Smooth muscle cell of the brain vasculature (primary cell): ENCODE data around the gene CDC23.
A peak's percentile ranks its signal among the peaks of the same experiment; 100 is the strongest.
"Not testable (repeated sequence)": the region's sequence is repeated elsewhere in the genome, so short reads cannot be mapped to it uniquely, and the experiment has no call there.

Experiments
- DNase-seq: peaks from one replicate; pipeline ENCODE4 v3.0.0-alpha.2; 2012; ENCODE audit warnings: low read depth, low spot score

Gene CDC23, protein sequence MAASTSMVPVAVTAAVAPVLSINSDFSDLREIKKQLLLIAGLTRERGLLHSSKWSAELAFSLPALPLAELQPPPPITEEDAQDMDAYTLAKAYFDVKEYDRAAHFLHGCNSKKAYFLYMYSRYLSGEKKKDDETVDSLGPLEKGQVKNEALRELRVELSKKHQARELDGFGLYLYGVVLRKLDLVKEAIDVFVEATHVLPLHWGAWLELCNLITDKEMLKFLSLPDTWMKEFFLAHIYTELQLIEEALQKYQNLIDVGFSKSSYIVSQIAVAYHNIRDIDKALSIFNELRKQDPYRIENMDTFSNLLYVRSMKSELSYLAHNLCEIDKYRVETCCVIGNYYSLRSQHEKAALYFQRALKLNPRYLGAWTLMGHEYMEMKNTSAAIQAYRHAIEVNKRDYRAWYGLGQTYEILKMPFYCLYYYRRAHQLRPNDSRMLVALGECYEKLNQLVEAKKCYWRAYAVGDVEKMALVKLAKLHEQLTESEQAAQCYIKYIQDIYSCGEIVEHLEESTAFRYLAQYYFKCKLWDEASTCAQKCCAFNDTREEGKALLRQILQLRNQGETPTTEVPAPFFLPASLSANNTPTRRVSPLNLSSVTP

DNA sequence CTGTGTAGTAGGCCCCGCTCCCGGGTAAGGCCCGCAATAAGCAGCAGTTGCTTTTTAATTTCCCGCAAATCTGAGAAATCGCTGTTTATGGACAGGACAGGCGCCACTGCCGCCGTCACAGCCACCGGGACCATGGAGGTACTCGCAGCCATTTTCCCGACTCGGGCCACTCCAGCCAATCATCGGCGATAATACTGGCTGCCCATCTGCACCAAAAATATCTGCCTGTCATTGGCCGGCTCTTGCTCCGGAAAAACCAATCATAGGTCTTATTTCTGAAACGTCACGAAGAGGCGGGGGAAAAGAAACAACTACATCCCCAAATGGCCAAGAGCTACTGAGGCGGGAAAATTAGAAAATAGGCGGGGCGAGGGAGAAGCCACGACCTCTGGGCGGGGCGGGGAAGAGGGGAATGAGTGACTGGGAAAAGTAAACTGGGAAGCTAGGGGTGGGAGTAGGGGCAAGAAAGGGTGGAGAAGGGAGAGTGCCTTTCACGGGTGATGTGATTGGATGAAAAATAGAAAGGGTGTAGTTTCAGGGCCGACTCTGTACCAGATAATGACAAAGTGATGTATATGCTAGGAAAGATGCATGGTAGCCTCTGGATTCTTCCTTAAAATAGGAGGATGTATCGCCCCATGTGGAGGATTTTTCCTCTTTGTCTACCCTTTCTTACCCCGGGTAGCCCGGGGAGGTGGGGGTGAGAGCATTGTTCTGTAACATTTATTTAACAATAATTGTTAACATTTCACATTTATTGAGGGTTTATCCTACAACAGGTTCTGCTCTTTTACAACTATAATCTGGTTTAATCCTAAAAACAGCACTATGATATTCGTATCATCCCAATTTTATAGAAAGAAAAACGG, at the start of gene CDC23:
TSS of gene CDC23 (minus strand) at position 163 of the 869 bp plus-strand sequence. CDS start at position 152, 11 bp downstream.
- peak; percentile 96 for DNase-seq

DNA sequence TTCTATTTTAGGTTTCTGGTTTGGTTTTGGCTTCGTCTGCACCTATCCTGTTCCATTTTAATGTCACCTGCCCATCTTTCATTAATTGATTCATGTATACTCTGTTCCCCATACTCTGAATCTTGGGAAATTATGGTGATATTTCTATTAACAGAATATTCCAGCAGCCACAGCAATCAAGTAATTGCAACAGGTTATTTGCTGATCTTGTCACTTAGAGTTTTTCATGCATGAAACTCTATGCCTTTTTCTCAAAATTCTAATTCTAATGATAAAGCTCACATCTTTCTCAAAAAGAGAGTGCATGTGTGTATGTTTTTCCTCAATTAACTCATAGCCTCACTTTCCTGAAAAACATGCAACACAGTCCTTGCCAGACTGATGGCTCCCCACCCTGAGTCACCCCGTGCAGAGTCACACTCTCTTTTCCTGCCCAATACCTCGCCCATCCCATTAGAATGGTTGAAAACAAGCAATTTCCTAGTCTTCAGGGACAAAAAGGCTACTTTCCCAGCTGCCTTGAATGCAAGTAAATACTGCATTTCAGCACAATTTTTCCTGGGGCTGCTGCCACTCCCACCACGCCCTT, 45.7 kb upstream of the CDC23 start:
- DNase-seq = no peak

DNA sequence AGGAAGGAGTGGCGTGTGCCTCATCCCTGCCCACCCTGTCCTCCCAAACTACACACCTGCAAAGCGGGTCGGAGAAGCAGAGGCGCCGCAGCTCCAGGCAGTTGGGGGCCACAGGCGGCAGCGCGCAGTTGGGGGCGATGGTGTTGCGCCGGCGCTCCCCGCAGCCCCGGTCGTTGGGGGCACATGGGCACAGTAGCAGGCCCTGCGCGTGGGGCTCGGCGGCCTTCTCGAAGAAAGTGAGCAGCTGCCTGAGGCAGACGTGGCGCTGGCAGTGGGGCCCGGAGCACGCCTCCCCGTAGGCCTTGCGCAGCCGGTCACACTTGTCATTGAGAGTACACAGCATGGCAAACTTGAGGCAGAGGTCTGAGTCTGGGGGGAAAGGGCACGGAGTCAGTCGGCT, 44.5 kb upstream of the CDC23 start:
- no peak for DNase-seq

DNA sequence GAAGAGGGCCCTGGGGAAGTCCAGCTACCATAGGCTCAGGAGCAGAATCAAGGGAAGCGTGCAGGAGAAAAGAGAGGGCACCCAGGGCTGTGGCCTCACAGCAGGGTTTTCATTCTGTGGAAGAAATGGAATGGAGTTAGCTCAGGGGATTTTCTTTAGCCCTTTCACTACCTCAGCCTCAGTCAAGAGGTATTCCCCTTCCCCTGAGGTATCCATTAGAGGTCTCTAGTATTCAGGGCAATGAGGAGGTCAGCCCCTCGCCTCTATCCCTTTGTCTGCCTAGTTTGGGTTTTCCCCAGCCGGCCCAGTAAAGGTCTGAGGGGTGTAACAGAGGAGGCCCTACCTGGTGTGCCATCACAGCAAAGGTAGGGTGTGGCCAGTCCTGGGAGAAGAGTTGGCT, 39.8 kb upstream of the CDC23 start:
- no peak for DNase-seq

DNA sequence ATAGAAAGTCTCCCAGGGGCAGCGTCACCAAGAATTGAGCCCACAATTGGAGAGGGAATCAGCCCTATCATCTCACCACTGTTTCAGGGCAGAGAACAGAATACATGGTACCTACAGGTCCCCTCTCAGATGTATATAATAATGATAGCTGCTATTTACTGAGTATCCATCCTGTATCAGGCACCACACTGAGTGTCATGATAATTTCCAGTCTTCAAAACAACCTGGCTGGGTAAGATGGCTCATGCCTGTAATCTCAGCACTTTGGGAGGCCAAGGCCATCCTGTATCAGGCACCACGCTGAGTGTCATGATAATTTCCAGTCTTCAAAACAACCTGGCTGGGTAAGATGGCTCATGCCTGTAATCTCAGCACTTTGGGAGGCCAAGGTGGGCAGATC, 34.7 kb upstream of the CDC23 start:
- DNase-seq = not testable (repeated sequence)

DNA sequence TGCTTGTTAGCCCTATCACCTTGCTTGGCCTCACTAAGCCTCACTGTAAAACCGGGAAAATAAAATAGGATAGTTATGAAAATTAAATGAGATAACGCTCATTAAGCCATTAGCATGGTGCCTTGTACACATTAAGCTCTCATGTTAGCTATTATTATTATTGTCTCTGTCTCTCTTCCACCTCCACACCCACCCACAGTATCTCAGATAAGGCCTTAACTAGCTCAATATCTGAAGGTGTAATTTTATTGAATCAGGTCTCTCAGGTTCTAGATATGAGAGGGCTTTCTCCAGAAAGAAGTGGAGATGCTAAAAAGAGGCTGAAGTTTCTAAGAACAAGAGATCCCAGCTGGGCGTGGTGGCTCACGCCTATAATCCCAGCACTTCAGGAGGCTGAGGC, 33.7 kb upstream of the CDC23 start:
- DNase-seq = no peak

DNA sequence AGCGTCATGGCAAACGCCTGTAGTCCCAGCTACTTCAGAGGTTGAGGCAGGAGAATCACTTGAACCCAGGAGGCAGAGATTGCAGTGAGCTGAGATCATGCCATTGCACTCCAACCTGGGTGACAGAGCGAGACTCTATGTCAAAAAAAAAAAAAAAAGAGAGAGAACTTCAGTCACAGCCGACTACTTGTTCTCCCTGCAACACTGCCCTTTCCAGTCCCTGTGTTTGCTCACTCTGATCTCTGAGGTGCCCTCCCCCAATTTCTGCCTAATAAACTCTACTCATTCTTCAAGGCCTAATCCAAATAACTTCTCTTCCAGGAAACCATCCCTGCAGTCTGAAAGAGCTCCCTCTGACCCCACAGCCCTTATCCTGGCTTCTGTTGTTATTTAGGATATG, 33.2 kb upstream of the CDC23 start:
- no peak for DNase-seq

DNA sequence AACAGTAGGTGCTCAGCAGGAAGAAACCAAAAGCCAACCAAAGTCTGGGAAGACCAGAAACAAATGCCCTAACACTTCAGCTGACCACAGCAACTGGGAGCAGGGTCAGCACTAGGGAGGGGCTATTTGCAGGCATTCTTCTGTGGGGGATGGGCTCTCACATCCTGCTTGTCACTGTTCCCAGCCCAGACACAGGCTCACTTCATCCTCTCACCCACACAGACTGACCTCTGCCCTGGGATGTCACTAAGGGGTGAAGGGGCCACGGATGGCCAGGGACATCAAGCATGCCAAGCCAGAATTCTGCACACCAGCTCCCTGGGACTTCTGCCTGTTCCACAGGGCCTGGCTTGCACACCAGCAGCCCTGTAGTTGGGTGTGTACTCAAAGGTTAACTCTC, 32.6 kb upstream of the CDC23 start:
- no peak for DNase-seq

DNA sequence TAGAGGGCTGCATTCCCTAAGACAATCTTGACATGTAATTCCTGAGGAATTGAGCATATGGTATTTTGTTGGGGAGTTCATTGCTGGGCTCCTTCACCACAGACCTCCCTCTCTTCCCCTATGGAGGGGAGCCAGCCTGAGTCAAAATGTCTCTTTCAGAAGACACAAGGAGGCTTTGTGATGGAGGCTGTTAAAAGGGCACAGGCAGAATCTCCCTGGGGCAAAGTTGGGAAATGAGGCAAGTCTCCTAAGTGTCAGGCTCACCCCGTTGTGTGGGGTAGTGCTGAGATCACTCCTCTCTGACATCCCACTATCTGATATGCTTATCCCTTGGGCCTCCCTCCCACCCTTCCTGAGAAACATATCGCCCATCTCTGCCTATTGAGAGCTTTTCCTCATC, 30.7 kb upstream of the CDC23 start:
- no peak for DNase-seq

DNA sequence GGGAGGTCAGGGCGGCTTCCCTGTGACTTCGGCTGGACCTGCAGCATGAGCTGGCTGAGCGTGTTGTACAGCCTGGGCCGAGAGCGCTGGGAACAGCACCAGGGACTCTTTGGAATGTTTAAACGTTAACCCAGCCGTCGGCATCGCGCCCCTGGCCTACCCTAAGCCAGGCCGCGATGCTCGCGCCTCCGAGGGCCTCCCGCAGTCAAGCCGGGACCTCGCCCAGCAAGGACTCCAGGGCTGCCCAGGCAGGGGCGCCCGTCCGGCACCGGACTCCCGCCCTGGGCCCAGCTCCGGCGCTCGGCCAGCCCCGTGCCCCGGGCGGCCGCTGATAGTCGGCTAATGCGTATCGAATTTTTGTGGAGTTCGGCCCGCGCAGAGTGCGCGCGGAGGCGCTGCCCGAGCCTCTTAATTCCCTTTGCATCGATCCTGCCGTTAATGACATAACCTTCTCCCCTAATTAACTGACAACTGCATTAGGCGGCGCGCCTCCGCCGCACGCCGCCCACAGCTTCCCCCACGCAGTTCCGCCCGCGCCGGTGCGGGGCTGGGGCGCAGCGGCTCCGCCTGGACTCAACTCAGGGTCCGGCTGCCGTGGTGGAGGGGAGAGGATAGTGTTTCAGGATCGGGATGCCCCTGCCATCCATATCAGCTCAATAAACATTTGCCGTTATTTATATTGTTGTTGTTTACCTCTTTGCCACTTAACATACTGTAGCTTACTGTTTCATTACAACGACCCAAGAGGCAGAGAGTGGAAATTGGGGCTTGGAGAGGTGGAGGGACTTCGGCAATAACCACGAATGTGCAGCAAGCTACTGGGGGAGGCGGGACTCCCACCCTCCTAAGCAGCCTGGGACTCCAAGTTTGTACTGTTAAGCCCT, 28.8 kb upstream of the CDC23 start:
- DNase-seq = no peak

DNA sequence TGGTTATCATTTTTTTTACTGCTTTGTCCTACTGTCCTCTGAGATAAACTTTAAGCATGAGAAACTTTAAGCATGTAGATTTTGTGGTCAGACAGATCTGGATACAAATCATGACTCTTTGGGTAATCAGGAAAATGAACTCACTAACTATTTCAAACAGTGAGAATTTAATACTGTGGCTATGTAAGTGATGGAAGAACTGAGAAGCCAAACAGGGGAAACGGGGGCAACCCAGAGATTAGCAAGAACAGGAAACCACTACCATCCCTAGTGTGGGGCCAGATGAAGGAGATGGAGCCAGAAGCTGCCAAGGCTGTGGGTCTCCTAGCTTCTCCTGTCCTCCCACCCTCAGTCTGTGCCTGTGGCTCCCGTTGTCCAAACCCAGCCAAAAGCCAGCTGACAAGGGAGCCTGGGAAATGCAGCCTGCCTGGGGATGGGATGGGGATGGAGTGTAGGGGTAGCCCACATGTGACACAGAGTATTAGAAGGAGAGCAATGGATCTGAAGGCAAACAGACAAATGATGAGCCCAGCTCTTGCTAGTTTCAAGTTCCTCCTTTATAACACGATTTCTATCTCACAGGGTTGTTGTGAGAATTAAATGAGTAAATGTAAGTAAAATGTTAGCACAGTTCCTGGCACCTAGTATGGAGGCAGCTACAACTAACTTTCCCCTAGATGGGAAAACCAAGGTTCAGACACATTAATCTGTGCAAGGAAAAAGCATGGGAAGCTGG, 27.7 kb upstream of the CDC23 start:
- DNase-seq = no peak

DNA sequence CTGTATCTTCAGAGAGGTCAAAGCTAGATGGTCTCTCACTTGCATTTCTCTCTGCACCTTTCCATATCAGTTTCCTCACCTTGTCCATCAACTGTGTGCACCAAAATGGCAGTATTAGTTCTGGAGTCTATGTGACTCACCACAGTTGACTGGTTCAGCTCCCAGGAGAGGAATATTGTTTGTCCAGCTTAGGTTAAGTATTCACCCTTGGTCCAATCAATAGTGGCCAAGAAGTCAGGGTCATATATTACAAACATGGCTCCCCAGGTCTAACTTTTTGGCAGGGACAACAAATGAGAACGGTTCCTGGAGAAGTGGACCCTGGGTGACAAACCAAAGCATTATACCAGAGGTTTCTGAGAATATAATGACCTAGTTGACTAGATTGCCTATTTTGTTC, 24.9 kb upstream of the CDC23 start:
- DNase-seq = no peak

DNA sequence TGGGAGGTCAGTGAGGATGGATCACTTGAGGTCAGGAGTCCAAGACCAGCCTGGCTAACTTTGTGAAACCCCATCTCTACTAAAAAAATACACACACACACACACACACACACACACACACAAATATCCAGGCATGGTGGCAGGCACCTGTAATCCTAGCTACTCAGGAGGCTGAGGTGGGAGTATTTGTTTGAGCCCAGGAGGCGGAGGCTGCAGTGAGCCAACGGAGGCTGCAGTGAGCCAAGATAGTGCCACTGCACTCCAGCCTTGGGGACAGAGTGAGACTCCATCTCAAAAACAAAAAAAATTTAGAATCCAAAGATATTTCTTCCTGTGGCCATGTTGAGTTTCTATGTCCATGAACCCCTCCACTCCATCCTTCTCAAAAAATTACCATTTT, 21.5 kb upstream of the CDC23 start:
- no peak for DNase-seq

DNA sequence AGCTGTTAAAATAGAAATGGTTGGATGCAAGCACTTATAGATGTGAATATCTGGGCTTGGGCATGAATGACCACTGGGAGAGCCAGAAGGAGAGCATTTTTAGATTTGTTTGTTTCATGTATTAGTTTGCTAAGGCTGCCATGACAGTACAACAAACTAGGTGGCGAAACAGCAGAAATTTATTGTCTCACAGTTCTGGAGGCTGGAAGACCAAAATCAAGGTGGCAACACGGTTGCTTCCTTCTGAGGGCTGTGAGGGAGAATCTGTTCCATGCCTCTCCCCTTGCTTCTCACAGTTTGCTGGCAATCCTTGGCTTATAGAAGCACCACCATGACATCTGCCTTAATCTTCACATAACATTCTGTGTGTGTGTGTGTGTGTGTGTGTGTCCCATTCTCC, 20.2 kb upstream of the CDC23 start:
- DNase-seq = no peak

DNA sequence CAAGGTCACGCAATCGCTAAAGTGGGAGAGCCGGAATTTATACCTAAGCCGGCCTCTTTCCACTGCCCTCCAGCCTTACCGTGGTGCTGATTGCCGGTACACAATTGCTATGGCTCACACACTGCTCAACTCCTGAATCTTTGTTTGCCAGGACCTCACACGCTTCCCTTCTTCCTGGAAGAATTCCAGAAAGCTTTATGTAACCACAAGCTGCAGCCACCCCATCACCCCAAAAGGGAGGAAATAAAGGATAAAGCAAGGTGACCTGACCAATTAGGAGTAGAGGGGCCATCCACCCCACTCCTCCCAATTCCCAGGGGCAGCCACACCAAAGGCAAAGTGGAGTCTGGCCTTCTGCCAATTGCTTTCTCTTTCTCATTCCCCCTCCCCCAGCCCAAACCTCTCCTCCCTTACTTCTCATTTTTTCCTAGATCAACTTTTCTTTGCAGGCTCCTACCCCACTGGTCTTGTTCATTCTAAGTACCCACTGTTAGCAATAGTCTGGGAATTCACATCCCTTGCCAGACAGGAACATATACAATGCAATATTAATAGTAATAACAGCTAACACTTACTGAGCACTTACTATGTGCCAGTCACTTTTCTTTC, 18.0 kb upstream of the CDC23 start:
- DNase-seq = no peak

DNA sequence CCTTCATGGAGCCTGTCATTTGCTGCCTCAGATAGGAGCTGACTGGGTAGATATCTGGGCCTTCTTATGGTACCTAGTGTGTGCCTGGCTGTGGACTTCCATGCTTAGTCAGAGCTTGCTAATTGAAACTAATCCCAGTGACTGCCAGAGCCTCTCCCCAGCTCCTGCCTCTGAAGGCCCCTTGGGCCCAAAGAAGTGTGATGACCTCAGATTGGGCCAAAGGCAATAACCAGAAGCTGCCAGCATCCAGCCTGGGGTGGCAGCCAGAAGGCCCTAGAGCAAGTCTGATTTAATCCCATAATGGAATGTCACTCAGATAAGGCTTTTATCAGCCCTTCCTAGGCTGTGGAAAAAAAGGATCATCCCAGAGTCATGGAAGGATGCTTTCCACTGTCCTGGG, 17.1 kb upstream of the CDC23 start:
- no peak for DNase-seq

DNA sequence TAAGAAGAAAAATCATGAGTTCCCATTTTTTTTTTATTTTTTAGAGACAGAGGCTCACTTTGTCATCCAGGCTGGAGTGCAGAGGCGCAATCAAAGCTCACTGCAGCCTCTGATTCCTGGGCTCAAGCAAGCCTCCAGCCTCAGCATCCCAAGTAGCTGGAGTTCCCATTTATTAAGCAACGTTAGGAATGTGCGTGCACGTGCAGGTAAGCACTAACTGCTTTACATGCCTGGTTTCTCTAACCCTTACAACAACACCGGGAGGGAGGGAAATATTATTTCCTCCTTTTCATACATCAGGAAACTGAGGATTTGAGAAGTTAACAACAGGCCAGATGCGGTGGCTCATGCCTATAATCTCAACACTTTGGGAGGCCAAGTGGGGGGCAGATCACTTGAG, 16.3 kb upstream of the CDC23 start:
- DNase-seq = no peak

DNA sequence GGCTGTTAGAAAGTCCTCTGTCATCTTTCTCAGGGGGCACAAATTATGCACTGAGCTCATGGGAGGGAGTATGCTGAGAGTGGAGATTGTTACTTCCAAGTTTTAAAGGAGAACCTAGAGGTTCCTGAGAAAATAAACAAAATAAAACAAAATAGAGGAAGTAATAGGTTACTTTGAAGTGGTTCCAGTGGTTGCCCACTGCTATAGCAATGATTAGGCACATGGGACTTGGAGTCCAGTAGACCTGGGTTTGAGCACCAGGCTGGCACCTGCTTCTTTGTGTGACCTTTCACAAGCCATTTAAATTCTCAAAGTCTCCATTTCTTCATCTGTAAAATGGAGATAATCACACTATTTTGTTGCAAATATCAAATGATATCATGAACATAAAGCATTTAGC, 13.8 kb upstream of the CDC23 start:
- DNase-seq = no peak

DNA sequence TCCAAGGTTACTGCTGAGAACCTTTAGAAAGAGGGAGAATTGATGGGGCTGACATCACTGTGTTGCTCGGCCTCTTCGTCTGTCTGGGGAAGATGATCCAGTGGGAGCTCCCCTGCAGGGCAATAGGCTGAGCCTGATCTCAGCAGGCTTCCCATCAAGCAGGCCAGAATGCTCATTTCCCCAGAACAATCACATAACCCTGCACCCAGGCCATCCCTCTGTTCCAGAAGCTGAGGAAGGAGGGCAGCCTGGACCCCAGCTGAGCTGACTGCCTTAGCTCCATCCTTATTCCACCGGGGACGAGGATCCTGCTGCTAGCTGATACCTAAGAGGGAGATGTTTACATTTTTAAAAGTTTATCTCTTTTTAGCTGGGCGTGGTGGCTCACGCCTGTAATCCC, 11.6 kb upstream of the CDC23 start:
- no peak for DNase-seq

DNA sequence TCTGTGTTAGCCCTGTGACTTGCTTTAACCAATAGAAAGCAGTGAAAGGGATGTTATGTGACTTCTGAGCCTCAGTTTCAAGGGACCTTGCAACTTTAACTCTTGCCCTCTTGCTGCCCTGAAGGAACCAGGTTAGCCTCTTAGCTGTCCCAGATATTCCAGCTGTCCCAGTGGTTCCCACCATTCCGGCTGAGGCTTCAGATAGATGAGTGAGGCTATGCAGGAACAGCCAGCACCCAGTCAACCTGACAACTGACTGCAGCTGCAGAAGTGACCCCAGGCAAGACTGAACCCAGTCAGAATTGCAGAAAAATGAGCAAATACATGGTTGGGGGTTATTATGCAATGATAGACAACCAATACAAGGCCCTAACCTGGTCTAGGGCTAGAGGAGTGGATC, 10.4 kb upstream of the CDC23 start:
- DNase-seq = no peak
